K562 treated with DMSO at 1 percent for 48 hours (cell line): ENCODE results near the gene C11orf68. TPM values are rescaled to one million over a fixed set of nuclear protein-coding genes. Genes with fewer than 3 reads are reported as not detected.

ENCODE experiments used
- total RNA-seq: library from RNA; unstranded; fragments of 300-600 nt; gene quantifications from 2 replicates; pipeline ENCODE4 v1.2.3, GENCODE V29; 2022; ENCODE audit warnings: low replicate concordance; ENCODE audit errors: extremely low read depth

The C11orf68 gene
- total RNA-seq, result not detected in 2 replicates

GRCh38 chr11:65918211-65919140 lies at the start of gene C11orf68:
Gene C11orf68 (minus strand): TSS chr11:65919062. CDS start chr11:65919031, 31 bp downstream.

GRCh38 chr11:65961267-65962140 lies 42.6 kb upstream of the C11orf68 start, which contains the start of gene SART1:
Gene SART1 (plus strand): TSS chr11:65961734. CDS start chr11:65961781, 47 bp downstream.

GRCh38 chr11:65945430-65945911 lies 26.6 kb upstream of the C11orf68 start, which contains the start of gene TSGA10IP:
Gene TSGA10IP (plus strand): TSS chr11:65945480. CDS start chr11:65945676, 196 bp downstream.

GRCh38 chr11:65919141-65919572 lies 295 bp upstream of the C11orf68 start, which contains the start of gene DRAP1:
Gene DRAP1 (plus strand): TSS chr11:65919426. CDS start chr11:65919502, 76 bp downstream.

GRCh38 chr11:65900125-65900898 lies 18.6 kb downstream of the C11orf68 start, which contains the start of gene FOSL1:
Gene FOSL1 (minus strand): TSS chr11:65900388. CDS start chr11:65900339, 49 bp downstream.

GRCh38 chr11:65890324-65891218 lies 28.3 kb downstream of the C11orf68 start, which contains the start of gene CCDC85B:
Gene CCDC85B (plus strand): TSS chr11:65890673. CDS start chr11:65890784, 111 bp downstream.

GRCh38 chr11:65888163-65888814 lies 30.6 kb downstream of the C11orf68 start, which contains the start of gene FIBP:
Gene FIBP (minus strand): TSS chr11:65888471. CDS start chr11:65888418, 53 bp downstream.

GRCh38 chr11:65879617-65880016 lies 39.2 kb downstream of the C11orf68 start, which contains the start of gene CTSW:
Gene CTSW (plus strand): TSS chr11:65879837. CDS start chr11:65879855, 18 bp downstream.

GRCh38 chr11:65872586-65873317 lies 46.1 kb downstream of the C11orf68 start, which contains the start of gene EFEMP2:
Gene EFEMP2 (minus strand): TSS chr11:65872800. CDS start chr11:65872354, 446 bp downstream.

Other genes starting within 250 kb of the C11orf68 start
- gene KAT5, start 206.8 kb downstream of the C11orf68 start, total RNA-seq, result not detected in 2 replicates
- not detected in 2 replicates for gene RNASEH2C, start 198.3 kb downstream of the C11orf68 start, total RNA-seq
- not detected in 2 replicates for gene AP5B1, start 138.1 kb downstream of the C11orf68 start, total RNA-seq
- gene OVOL1, start 132.0 kb downstream of the C11orf68 start, total RNA-seq, result not detected in 2 replicates
- gene SNX32, start 85.1 kb downstream of the C11orf68 start, total RNA-seq, result not detected in 2 replicates
- 572 TPM in 1 of 2 replicates, not detected in the other for gene CFL1, start 60.9 kb downstream of the C11orf68 start, total RNA-seq
- gene MUS81, start 58.6 kb downstream of the C11orf68 start, total RNA-seq, result not detected in 2 replicates
- not detected in 2 replicates for gene EFEMP2, start 46.3 kb downstream of the C11orf68 start, total RNA-seq
- not detected in 2 replicates for gene CTSW, start 39.2 kb downstream of the C11orf68 start, total RNA-seq
- gene FIBP, start 30.6 kb downstream of the C11orf68 start, total RNA-seq, result not detected in 2 replicates
- not detected in 2 replicates for gene CCDC85B, start 28.4 kb downstream of the C11orf68 start, total RNA-seq
- not detected in 2 replicates for gene FOSL1, start 18.7 kb downstream of the C11orf68 start, total RNA-seq
- gene DRAP1, start 364 bp upstream of the C11orf68 start, total RNA-seq, result not detected in 2 replicates
- not detected in 2 replicates for gene TSGA10IP, start 26.4 kb upstream of the C11orf68 start, total RNA-seq
- gene SART1, start 42.7 kb upstream of the C11orf68 start, total RNA-seq, result not detected in 2 replicates
- not detected in 2 replicates for gene EIF1AD, start 83.1 kb upstream of the C11orf68 start, total RNA-seq
- gene BANF1, start 83.4 kb upstream of the C11orf68 start, total RNA-seq, result not detected in 2 replicates
- not detected in 2 replicates for gene CST6, start 92.9 kb upstream of the C11orf68 start, total RNA-seq
- not detected in 2 replicates for gene CATSPER1, start 107.4 kb upstream of the C11orf68 start, total RNA-seq
- not detected in 2 replicates for gene GAL3ST3, start 130.1 kb upstream of the C11orf68 start, total RNA-seq
- not detected in 2 replicates for gene SF3B2, start 133.3 kb upstream of the C11orf68 start, total RNA-seq
- gene PACS1, start 151.2 kb upstream of the C11orf68 start, total RNA-seq, result not detected in 2 replicates